ENCODE results near the gene KDM2B. TPM values are rescaled to one million over a fixed set of nuclear protein-coding genes. Genes with fewer than 3 reads are reported as not detected.

KDM2B gene
- total and polyA plus RNA-seq, 7 experiments from 2014 or later = 12.6 to 91.7 (median 76.1) TPM

DNA sequence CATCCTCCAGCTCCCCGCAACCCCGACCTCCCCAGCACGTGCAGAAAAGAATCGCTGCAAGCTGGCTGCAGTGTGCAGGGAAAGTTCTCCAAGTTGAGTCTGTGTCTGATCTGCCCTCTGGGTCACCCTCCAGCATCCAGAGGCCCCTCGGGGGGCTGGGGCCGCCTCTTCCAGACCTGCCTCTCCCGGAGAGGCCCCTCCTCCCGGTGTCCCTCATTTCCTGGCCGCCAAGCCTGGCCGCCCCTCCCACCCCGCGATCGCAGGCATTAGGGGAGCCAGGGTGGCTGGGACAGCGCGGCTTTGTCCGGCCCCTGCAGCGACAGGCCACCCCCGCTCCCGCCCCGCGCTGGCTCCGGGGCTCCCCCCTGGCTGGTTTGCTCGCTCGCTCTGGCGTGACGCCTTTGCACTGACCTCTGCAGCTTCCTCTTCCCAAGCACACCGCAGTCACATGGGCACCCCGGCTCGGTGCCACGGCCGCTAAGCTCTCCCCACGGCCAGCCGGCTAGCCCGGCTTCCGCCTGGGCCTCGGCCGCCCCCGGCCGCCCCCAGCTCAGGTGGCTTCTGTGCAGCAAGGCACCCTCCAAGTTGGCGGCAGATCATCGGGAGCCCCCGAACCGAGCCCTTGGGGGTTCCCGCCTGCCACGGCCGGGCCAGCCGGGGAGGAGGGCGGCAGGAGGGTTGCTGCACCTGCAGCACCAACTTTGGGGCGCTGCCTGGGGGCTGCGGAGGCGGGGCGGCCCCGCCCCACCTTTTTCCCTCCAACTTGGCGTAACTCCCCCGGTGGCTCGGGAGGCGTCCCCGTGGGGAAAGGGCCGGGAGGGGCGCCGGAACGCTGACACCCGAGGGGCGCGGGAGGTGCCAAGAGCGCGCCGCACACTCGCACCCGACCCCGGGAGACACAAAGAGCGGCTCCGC, 43.7 kb downstream of the KDM2B start:
- ChIA-PET POLR2A (interaction anchor here (0.6 to 2.0 kb wide), 13 partner anchors 11 to 856 kb away, joined by 3 to 8 read pairs (median 4); partner anchors contain the start of gene MORN3), CTCF (interaction anchor here (0.6 to 1.3 kb wide), 6 partner anchors 15 to 144 kb away, joined by 3 to 6 read pairs (median 4); no protein-coding TSS in a partner anchor)
- Histone ChIP-seq H3K27ac (ENCODE audit: low read depth, low read length) (peak overlapping the region; percentile 74), H3K4me1 (ENCODE audit: control insufficient read depth in 2 of 2, insufficient read depth in 2 of 2, low read length in 2 of 2) (peaks cover 29 to 36% of the 10 kb centered on the region in 2 donors), H3K36me3 (ENCODE audit: control insufficient read depth in 2 of 3, insufficient read depth in 3 of 3, low read length in 3 of 3) (peaks cover 0 to 15% (median 0%) of the 10 kb centered on the region in 3 experiments), H3K9me3 (ENCODE audit: control insufficient read depth in 2 of 3, low read length in 3 of 3) (no peaks in the 10 kb centered on the region), H3K27me3 (ENCODE audit: control insufficient read depth in 2 of 2, insufficient read depth in 2 of 2, low read length in 2 of 2) (no peaks in the 10 kb centered on the region), H3K4me3 (ENCODE audit: low read length) (peak overlapping the region; percentile 62)
- intact Hi-C loops (cut with micrococcal nuclease) = loop anchor here (1.0 to 5.0 kb wide), 5 partner anchors 37 to 255 kb away; partner anchors contain the start of genes ORAI1 (in 1 of the 2) and RHOF (in 1 of the 2)
- Mint-ChIP-seq H3K27ac (peak overlapping the region; percentile 43 to 97 (median 92)), H3K9me3 (no peaks in the 10 kb centered on the region), H3K4me1 (peaks cover 21 to 56% (median 44%) of the 10 kb centered on the region in 7 donors), H3K4me3 (peak overlapping the region; percentile 51 to 91 (median 81)), H3K27me3 (peaks cover 0 to 4% (median 0%) of the 10 kb centered on the region in 5 donors), H3K36me3 (peaks cover 0 to 21% (median 0%) of the 10 kb centered on the region in 5 donors)
- peak; percentile 51 for ATAC-seq
- peak in 8 of 9 donors; percentile 20 to 70 (median 28) for DNase-seq

DNA sequence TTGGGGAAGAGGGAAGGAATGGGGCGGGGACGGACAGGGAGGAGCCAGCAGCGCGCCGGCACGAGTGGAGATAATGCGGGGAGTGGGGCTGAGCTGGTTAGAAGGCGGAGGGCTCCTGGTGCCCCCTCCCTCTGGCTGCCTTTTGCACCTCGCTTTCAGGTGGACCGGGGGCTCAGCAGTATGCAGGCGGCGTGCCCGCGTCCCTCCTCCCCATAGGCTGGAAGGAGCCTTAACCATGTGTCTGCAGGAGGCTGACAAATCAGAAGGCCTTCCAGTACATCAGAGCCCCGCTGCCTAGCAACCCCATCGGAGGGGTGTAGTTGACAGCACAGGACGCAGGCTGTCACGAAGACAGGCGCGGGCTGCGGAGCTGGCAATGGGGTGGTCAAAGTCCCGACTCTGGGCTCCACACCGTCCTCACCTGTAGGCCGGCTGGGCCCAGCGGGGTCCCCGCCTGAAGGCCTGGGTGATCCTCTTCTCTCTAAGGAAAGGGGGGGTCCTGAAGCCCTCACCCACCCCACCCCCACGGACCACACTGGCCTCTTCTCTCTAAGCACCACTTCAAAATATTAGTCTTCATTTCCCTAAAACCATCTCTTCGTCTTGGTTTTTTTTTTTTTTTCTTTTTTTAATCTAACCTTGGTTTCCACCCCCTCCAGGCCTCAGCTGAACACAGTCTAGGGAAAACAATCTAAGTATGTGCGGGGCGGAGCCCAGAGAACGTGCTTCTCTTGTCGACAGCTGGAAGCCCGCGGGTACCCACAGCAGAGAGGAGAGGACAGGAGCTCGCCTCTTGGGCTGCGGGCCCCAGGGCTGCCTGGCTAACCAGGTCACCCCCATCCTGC, 44.5 kb downstream of the KDM2B start:
- peak overlapping the region; percentile 62 for H3K4me3 ChIP-seq (ENCODE audit: low read length)
- H3K27ac ChIP-seq (ENCODE audit: low read depth, low read length) = peak overlapping the region; percentile 74
- H3K4me1 ChIP-seq (ENCODE audit: control insufficient read depth in 2 of 2, insufficient read depth in 2 of 2, low read length in 2 of 2) = peaks cover 31 to 43% of the 10 kb centered on the region in 2 donors
- Mint-ChIP-seq H3K9me3 (no peaks in the 10 kb centered on the region), H3K4me1 (peaks cover 27 to 64% (median 46%) of the 10 kb centered on the region in 7 donors), H3K36me3 (peaks cover 0 to 17% (median 0%) of the 10 kb centered on the region in 5 donors), H3K27me3 (peaks cover 0 to 4% (median 0%) of the 10 kb centered on the region in 5 donors), H3K4me3 (peak overlapping the region; percentile 51 to 91 (median 81)), H3K27ac (peak overlapping the region; percentile 43 to 97 (median 92))
- POLR2A ChIA-PET = interaction anchor here (0.6 to 2.0 kb wide), 13 partner anchors 10 to 857 kb away, joined by 3 to 8 read pairs (median 4); partner anchors contain the start of gene CAMKK2
- H3K27me3 ChIP-seq (ENCODE audit: control insufficient read depth in 2 of 2, insufficient read depth in 2 of 2, low read length in 2 of 2) = no peaks in the 10 kb centered on the region
- CTCF ChIA-PET = interaction anchor here (0.8 to 1.3 kb wide), 5 partner anchors 16 to 145 kb away, joined by 3 to 6 read pairs (median 4); no protein-coding TSS in a partner anchor
- intact Hi-C loops (cut with micrococcal nuclease) = loop anchor here (1.0 to 5.0 kb wide), 4 partner anchors 36 to 256 kb away; partner anchors contain the start of genes ORAI1 (in 1 of the 2) and RHOF (in 1 of the 2)
- no peaks in the 10 kb centered on the region for H3K9me3 ChIP-seq (ENCODE audit: control insufficient read depth in 2 of 3, low read length in 3 of 3)
- DNase-seq = peak in 8 of 9 donors; percentile 41 to 80 (median 59)
- H3K36me3 ChIP-seq (ENCODE audit: control insufficient read depth in 2 of 3, insufficient read depth in 3 of 3, low read length in 3 of 3) = peaks cover 0 to 18% (median 0%) of the 10 kb centered on the region in 3 experiments
- ATAC-seq = peak; percentile 56

DNA sequence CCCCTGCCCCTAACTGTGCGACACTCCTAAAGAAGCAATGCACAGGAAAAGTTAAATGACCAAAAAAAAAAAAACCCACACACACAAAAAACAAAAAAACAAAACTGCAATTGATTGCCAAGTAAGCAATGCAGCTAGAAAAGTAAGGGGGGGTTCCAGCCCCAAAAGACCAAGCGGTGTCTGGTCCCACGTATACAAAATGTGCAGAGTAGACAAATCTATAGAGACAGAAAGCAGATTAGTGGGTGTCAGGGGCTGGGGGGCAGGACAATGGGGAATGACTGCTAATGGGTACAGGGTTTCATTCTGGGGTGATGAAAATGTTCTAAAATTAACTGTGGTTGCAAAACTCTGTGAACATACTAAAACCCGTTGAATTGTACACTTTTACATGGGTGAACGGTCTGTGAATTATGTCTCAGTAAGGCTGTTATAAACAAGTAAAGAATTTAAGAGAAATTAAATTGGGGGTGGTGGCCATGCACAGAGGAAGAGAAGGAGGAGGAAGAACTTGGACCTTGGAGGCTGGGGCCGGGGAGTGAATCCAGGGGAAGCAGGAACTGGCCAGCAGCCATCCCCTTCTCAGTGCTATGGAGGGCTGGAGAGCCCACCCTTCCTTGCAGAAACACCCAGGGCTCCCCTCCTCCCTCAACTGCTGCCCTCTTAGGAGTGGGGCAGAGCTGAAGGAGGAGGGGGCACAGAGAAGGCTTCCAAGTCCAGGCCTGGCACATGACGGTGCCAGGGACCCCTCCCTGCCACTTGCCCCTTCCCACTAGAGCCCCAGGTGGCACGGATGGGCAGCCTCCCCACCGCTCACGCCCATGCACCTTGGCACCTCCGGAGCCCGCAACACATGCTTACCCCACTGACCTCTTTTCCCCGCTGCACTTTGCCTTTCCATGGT, 45.4 kb downstream of the KDM2B start:
- POLR2A ChIA-PET = interaction anchor here (0.6 to 2.0 kb wide), 4 partner anchors 44 to 267 kb away, joined by 3 to 6 read pairs (median 4); partner anchors contain the start of gene CAMKK2
- H3K27me3 Mint-ChIP-seq = peaks cover 0 to 4% (median 0%) of the 10 kb centered on the region in 5 donors
- H3K4me3 ChIP-seq (ENCODE audit: low read length) = no peak overlapping the region
- ATAC-seq (no peak), DNase-seq (no peak)
- peak overlapping the region in 9 of 10 donors; percentile 6 to 91 (median 69) for H3K4me3 Mint-ChIP-seq
- H3K36me3 ChIP-seq (ENCODE audit: control insufficient read depth in 2 of 3, insufficient read depth in 3 of 3, low read length in 3 of 3) = peaks cover 0 to 18% (median 0%) of the 10 kb centered on the region in 3 experiments
- no peaks in the 10 kb centered on the region for H3K27me3 ChIP-seq (ENCODE audit: control insufficient read depth in 2 of 2, insufficient read depth in 2 of 2, low read length in 2 of 2)
- no peaks in the 10 kb centered on the region for H3K9me3 ChIP-seq (ENCODE audit: control insufficient read depth in 2 of 3, low read length in 3 of 3)
- peaks cover 36 to 73% (median 55%) of the 10 kb centered on the region in 7 donors for H3K4me1 Mint-ChIP-seq
- peaks cover 39 to 52% of the 10 kb centered on the region in 2 donors for H3K4me1 ChIP-seq (ENCODE audit: control insufficient read depth in 2 of 2, insufficient read depth in 2 of 2, low read length in 2 of 2)
- H3K36me3 Mint-ChIP-seq = peaks cover 0 to 25% (median 0%) of the 10 kb centered on the region in 5 donors
- CTCF ChIA-PET = interaction anchor here (1.1 to 1.3 kb wide), 2 partner anchors 16 to 35 kb away, joined by 3 to 5 read pairs; no protein-coding TSS in a partner anchor
- peak overlapping the region; percentile 60 to 94 (median 91) for H3K27ac Mint-ChIP-seq
- H3K9me3 Mint-ChIP-seq = no peaks in the 10 kb centered on the region
- intact Hi-C loops (cut with micrococcal nuclease) = loop anchor here (1.0 to 5.0 kb wide), 4 partner anchors 35 to 257 kb away; partner anchors contain the start of genes ORAI1 (in 1 of the 2) and RHOF (in 1 of the 2)
- H3K27ac ChIP-seq (ENCODE audit: low read depth, low read length) = peak overlapping the region; percentile 74

DNA sequence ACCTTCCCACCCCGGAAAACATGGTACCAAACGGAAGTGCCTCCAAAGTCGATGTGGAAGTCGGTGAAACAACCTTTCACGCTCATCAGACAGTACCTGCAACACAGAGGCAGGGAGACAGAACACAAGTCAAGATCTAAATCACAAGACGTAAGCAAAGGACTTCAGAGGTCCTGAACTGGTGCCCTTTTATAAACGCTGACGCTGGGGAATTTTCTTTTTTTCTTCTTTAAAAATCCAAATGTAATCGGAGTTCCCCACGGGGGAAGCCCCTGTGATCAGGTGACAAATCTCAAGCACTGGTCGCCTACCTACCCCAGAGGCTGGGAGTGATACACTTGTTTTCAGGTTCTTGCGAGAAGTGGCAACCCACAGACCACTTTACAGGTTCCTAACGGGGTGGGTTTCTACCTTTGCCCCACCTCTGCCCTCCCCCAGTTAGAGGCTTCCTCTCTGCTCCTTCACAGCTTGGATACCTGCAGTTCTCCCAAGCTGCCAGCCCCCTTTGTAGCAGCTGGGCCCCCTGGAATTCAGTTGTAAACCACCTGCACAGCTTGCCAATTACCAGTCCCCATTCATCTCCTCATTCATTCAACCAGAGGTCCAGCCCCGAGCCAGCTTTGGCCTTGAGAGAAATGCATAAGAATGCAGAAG, 46.2 kb downstream of the KDM2B start:
- Histone ChIP-seq H3K36me3 (ENCODE audit: control insufficient read depth in 2 of 3, insufficient read depth in 3 of 3, low read length in 3 of 3) (peaks cover 0 to 18% (median 0%) of the 10 kb centered on the region in 3 experiments), H3K4me1 (ENCODE audit: control insufficient read depth in 2 of 2, insufficient read depth in 2 of 2, low read length in 2 of 2) (peaks cover 39 to 56% of the 10 kb centered on the region in 2 donors), H3K4me3 (ENCODE audit: low read length) (no peak overlapping the region), H3K27ac (ENCODE audit: low read depth, low read length) (peak overlapping the region; percentile 74), H3K27me3 (ENCODE audit: control insufficient read depth in 2 of 2, insufficient read depth in 2 of 2, low read length in 2 of 2) (no peaks in the 10 kb centered on the region), H3K9me3 (ENCODE audit: control insufficient read depth in 2 of 3, low read length in 3 of 3) (no peaks in the 10 kb centered on the region)
- Mint-ChIP-seq H3K4me1 (peaks cover 36 to 74% (median 55%) of the 10 kb centered on the region in 7 donors), H3K4me3 (peak overlapping the region in 8 of 10 donors; percentile 17 to 91 (median 60)), H3K9me3 (no peaks in the 10 kb centered on the region), H3K36me3 (peaks cover 0 to 24% (median 0%) of the 10 kb centered on the region in 5 donors), H3K27me3 (peaks cover 0 to 4% (median 0%) of the 10 kb centered on the region in 5 donors), H3K27ac (peak overlapping the region; percentile 60 to 94 (median 91))
- intact Hi-C loops (cut with micrococcal nuclease) = loop anchor here in 1 of 2 donors (5.0 kb wide), 2 partner anchors 93 to 258 kb away; partner anchors contain the start of genes ORAI1 and RHOF
- ChIA-PET POLR2A (interaction anchor here (0.6 kb wide), 1 partner anchor 137 kb away, joined by 3 read pairs; no protein-coding TSS in a partner anchor), CTCF (interaction anchor here (0.7 kb wide), 1 partner anchor 22 kb away, joined by 3 read pairs; no protein-coding TSS in a partner anchor)
- peak; percentile 15 to 87 (median 30) for DNase-seq
- peak; percentile 70 for ATAC-seq

All from naive thymus-derived CD4-positive, alpha-beta T cell (primary cell).